HG03196 (cell line): ENCODE measurements around the gene TCHP.
A peak's percentile ranks its signal among the peaks of the same experiment; 100 is the strongest.
"Not testable (repeated sequence)": the region's sequence is repeated elsewhere in the genome, so short reads cannot be mapped to it uniquely, and the experiment has no call there.

ENCODE experiments used
- ATAC-seq: cut with Tn5 transposase; IDR thresholded peaks from one replicate; pipeline ENCODE4 v1.9.1; 2021; ENCODE audit not compliant: unreplicated experiment

TCHP gene

DNA sequence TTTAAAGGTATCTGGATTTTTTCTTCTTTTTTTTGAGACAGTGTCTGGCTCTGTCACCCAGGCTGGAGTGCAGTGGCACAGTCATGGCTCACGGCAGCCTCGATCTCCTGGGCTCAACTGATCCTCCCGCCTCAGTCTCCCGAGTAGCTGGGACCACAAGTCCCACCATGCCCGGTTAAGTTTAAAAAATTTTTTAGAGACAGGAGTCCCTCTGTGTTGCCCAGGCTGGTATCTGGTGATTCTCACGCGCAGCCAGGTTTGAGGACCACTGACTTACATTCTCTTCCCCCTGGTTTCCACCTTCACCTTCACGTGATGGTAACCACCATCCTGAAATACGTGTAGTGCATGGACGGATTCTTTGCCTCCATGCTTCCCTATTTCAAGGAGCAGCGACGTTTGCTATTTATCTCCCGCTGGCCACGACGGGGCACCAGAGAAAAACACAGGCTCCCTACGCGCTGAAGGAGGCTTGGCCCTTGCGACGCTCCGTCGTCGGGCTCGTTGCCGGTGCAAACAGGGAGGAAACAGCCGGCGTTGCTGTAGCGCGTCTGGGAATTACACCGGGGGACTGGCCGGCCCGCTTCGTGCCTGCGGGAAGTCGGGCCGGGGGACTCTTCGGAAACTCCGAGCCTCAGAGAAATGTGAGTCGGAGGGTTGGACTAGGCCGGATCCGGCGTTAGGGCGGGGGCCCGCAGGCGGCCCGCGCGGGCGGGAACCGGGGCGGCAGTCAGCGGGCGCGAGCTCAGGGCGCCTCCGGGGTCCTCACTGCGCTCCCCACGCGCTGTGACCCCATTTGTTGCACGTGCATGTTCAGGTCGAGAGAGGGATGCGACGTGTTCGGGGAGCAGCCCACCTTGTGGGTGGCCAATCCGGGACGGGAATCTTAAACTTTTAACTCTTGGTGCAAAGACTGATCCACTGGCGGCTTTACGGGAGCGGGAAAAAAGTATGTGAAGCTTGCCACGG is at the start of gene TCHP:
TSS of gene TCHP (plus strand) at position 492 of the 969 bp plus-strand sequence. CDS start 2,753 bp downstream, outside the sequence.
- peak; percentile 69 for ATAC-seq

- ATAC-seq, result not testable (repeated sequence)
These were observed 49.6 kb upstream of the TCHP start for GRCh38 chr12:109850518-109850917.

DNA sequence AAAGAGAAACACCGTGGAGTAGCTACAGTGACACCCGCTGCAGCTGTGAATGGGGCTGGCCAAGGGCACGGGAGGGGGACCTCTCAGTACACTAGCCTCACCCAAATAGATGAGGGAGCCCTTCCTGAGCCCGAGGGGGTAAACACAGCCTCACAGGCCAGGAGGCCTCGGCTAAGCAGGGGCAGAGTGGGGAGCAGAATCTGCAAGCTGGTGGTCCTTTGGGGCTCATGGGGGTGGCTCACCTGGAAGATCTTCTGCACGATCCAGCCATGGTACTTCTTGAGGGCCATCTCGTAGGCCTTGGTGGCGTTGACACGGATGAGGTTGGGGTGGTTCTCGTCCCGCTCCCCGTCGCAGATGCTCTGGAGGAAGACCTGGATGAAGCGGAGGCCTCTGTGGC is 44.7 kb upstream of the TCHP start:
- no peak for ATAC-seq

DNA sequence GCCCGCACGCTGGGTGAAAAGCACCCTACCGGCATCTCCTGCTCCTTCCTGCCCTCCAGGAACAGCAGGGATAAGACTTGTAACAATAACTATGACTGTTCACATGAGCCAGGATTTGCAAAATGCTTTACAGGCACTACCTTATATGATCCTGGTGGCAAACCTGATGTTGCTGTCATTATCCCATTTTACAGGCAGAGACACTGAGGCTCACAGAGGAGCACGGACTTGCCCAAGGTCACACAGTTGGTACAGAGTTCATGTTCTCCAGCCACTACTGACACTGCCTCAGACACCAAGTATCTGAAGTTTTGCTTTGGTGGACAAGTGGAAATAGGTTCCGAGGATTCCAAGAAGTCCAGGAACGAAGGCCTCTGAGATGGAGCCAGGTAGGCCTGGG is 42.4 kb upstream of the TCHP start:
- no peak for ATAC-seq

DNA sequence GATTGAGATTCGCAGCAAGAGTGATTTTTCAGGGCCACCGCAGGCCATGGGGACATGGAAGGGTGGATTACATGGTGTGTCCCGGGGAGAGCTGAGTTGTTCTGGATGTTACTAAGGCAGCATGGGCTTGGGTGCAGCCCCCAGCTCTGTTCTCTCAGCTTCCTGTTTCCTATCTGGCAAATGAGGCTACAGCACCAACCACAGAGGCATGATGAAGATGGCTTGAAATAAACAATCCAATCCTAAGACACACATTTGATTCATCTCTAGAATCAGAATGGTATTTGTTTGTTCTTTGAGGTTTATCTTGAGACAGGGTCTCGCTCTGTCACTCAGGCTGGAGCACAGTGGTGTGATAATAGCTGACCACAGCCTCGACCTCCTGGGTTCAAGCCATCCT is 41.3 kb upstream of the TCHP start:
- no peak for ATAC-seq

- ATAC-seq, result no peak
These were observed 39.1 kb upstream of the TCHP start for GRCh38 chr12:109860977-109861376.

GRCh38 chr12:109861689-109862314 is 38.3 kb upstream of the TCHP start:
- no peak for ATAC-seq

GRCh38 chr12:109862491-109862890 is 37.6 kb upstream of the TCHP start:
- ATAC-seq, result not testable (repeated sequence)

- no peak for ATAC-seq
These were observed 36.0 kb upstream of the TCHP start for GRCh38 chr12:109863847-109864712.

GRCh38 chr12:109864916-109865315 is 35.2 kb upstream of the TCHP start:
- ATAC-seq, result no peak

GRCh38 chr12:109868182-109869051 is 31.7 kb upstream of the TCHP start:
- ATAC-seq, result no peak

- ATAC-seq, result no peak
These were observed 29.4 kb upstream of the TCHP start for GRCh38 chr12:109870648-109871047.

- ATAC-seq, result no peak
These were observed 28.3 kb upstream of the TCHP start for GRCh38 chr12:109871668-109872314.

DNA sequence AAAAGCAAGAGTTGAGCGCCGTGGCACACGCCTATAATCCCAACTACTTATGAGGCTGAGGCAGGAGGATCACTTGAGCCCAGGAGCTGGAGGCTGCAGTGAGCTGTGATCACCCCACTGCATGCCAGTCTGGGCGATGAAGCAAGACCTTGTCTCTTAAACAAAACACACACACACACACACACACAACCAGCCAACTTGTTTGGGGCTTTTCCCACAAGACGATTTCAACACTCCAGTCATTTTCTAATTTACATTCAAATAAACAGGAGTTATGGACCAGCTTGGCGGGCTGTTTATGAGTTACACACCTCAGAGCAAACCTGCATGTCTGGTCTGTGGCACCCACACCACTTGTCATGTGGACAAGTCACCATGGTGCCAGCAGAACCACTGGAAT is 26.4 kb upstream of the TCHP start:
- no peak for ATAC-seq

GRCh38 chr12:109875572-109876131 is 24.4 kb upstream of the TCHP start:
- no peak for ATAC-seq

GRCh38 chr12:109876406-109876805 is 23.7 kb upstream of the TCHP start:
- no peak for ATAC-seq

GRCh38 chr12:109877504-109878246 is 22.4 kb upstream of the TCHP start:
- no peak for ATAC-seq

DNA sequence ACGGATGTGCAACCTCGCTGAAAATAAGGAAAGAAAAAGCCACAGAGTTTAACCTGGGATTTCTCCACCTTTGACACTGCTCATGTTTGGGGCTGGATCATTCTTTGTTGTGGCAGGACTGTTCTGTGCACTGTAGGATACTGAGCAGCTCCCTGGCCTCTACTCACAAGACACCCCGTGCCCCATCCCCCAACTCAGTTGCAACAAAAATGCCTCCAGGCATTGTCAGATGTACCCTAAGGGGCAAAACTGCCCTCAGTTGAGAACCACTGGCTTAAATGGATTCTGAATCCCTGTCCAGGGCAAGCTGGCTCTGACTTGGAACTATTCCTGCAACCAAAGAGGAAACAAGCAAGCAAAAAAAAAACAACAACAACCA is 21.8 kb upstream of the TCHP start:
- ATAC-seq, result no peak

DNA sequence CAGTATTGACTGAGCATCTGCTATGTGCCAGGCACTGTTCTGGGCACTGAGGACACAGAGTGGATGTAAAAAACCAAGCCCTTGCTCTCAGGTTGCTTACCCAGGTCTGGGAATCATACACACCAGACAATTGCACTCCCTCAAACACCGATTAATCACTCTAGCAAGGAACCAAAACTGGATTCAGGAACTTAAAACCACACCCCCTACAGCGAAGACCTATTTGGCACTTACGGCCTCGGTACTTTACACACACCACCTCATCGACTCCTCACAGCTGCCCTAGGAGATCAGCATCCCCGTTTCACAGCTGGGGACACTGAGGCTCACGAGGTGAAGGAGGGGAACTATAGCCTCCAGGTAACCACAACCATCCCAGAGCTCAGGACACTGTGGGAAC is 21.3 kb upstream of the TCHP start:
- ATAC-seq, result no peak
